H54 (cell line): ENCODE data around the gene MAML2.

Experiments used
- DNase-seq: peaks from one replicate; pipeline ENCODE4 v3.0.0; 2011; ENCODE audit warnings: low spot score, mixed read lengths; ENCODE audit not compliant: insufficient read length
- FAIRE-seq: peaks from 3 replicates; lab custom pipeline; 2011; peaks lifted over from hg19 to GRCh38; lab: Jason Lieb, UNC
- POLR2A ChIP-seq: IDR thresholded peaks from 2 replicates; pipeline ENCODE4 v1.6.1; 2011; ENCODE audit warnings: low read depth, mild to moderate bottlenecking, low read length

MAML2 gene

GRCh38 chr11:96227244-96227643, 115.8 kb downstream of the MAML2 start:
- FAIRE-seq: no peak
- no peak for TF ChIP-seq POLR2A
- no peak for DNase-seq

- FAIRE-seq: no peak
- DNase-seq: no peak
- TF ChIP-seq POLR2A: no peak
These were observed 119.9 kb downstream of the MAML2 start for GRCh38 chr11:96223083-96223482.

GRCh38 chr11:96222102-96222501, 120.9 kb downstream of the MAML2 start:
- FAIRE-seq: no peak
- DNase-seq: no peak
- TF ChIP-seq POLR2A: no peak

DNA sequence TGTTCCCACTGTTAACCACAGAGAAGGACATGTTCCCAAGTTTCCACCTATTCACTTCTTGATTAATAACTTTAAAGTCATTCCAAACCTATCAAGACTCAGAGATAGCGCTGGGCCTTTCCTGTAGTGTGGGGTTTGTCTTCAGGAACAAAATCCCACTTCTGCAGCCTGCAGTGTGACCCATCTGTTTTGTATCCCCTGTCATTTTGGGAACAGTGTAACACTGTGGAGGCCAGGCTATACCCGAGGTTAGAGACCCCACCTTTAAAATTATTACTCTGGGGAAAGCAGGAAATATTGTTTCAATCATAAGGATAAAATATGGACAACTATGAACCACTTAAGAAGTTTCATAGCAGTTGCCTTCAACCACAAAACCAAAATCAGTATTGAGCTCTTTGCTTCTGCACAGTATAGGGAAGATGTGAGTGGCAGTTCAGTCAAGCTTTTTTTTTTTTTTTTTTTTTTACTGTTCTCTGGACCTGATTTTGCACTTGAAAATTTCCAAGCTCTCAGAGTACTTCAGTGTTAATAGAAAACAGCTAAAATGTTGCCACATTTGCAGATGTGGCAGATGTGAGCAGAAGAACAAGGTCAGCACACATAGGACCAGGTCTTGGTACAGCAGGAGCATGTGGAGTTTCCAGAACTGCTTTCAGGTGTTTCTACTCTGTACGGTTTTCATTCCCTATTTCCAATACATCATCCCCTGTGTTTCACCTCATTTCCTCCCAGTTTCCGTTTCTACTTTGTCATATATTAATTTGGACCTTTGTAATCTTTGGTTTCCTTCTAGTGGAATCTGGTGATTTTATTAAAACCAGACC, 121.5 kb downstream of the MAML2 start:
- no peak for TF ChIP-seq POLR2A
- FAIRE-seq (no peak), DNase-seq (no peak)

- no peak for TF ChIP-seq POLR2A
- no peak for DNase-seq
These were observed 122.9 kb downstream of the MAML2 start for GRCh38 chr11:96219981-96220623.

DNA sequence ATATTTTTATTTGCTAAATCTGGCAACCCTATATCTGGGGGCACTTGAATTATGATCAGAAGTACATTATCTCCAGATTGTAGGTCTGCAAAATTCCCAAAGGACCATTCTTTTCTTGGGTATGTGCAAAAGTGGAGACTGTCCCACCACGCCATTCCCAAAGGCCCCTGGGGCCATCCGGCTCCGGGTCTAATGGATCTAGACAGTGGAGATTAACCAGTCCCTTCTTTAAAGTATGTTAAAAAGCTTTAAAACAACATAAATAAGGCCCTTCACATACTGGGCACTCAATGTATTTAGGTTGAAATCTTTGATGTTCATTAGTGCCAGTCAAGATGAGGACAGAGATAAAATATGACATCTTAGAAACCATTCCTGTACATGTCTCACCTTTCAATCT, 124.1 kb downstream of the MAML2 start:
- no peak for TF ChIP-seq POLR2A
- FAIRE-seq: no peak
- DNase-seq: no peak

More at GRCh38 chr11:96219981-96220623, 122.9 kb downstream of the MAML2 start:
- peak; percentile 64 for FAIRE-seq

GRCh38 chr11:96218006-96218405, 125.0 kb downstream of the MAML2 start:
- DNase-seq (no peak), FAIRE-seq (no peak)
- TF ChIP-seq POLR2A: no peak

DNA sequence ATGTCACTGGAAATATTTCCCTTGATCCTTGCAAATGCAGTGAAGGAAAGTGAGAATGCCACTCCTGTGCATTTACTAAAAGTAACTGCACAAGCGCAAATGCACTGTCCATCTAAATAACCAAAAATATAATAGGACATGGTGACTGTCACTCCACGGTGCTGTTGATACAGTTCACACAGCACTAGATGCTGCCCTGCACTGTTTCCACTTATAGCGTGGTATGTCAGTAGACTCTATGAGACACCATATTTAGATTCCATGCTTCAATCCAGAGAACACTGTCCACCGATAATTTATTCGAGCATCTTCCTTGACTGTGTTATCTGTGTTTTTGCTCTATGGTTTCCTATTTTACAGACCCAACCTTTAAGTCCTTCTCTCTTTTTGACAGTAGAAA, 125.8 kb downstream of the MAML2 start:
- no peak for TF ChIP-seq POLR2A
- no peak for DNase-seq
- FAIRE-seq: no peak

- DNase-seq (no peak), FAIRE-seq (no peak)
- TF ChIP-seq POLR2A: no peak
These were observed 127.2 kb downstream of the MAML2 start for GRCh38 chr11:96215826-96216225.

DNA sequence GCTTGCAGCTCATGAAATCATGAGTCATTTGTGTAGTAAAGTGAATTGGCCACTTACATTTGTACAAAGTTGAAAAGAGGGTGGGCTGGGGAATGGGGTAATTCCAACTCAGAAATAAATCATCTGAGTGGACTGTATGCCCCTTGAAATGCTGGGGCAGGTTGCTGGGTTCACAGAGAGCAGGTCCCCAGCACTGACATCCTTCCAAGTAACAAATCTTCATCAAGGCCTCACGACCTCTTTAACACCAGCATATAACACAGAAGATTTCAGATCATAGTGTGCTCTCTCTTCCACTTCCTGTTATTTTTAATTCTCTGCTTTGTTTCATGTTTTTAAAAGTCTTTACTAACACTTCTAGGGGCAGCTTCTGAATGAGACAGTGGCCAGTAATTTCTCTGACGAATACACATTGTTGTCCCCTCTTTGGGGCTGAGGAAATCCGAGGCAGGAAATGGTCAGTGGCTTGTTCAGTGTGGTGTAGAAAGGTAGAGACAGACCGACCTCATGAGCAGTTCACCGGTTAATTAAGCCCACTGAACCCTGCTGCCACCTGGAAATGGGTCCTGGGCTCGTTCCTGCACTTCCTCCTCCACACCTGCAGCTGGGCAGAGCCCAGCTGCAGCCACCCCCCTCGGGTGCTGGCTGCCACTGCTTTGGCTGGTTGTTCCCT, 127.7 kb downstream of the MAML2 start:
- DNase-seq: no peak
- no peak for TF ChIP-seq POLR2A
- peak; percentile 52 for FAIRE-seq

GRCh38 chr11:96214777-96215109, 128.3 kb downstream of the MAML2 start:
- FAIRE-seq (no peak), DNase-seq (no peak)
- no peak for TF ChIP-seq POLR2A

- DNase-seq: no peak
- FAIRE-seq: peak; percentile 11
- no peak for TF ChIP-seq POLR2A
These were observed 129.5 kb downstream of the MAML2 start for GRCh38 chr11:96213500-96213899.

DNA sequence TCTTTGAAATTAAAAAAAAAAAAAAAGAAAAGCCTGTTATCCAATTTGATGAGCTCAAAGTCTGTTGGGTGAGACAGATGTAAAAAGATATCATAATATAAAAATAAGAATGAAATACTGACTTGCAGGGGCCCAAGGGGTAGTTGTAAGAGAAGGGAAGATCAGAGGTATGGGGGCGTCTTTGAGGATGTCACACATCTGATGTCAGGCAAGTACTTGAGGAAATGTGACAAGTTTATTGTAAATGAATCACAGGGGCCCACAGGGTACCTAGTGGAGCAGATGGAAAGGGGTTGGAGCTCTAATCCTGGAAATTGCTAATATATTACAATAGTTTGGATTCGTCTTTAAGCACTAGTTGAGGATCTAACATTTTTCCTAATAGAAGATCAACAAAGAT, 131.6 kb downstream of the MAML2 start:
- no peak for TF ChIP-seq POLR2A
- FAIRE-seq (no peak), DNase-seq (no peak)
